ENCODE data around the gene ZNF263.

Gene ZNF263

GRCh38 chr16:3243882-3244281, 39.4 kb upstream of the ZNF263 start:
- in situ Hi-C loops (cut with MboI; ENCODE audit: low pct_unique_long_range_greater_than_20kb, low sequenced_read_pairs, unreplicated experiment), result no loop called here
- no peak for TF ChIP-seq CTCF (IDR thresholded peaks at IDR 0.05; ENCODE audit: extremely low read depth, insufficient read depth, missing control alignments)
- DNase-seq (ENCODE audit: low spot score), result no peak

GRCh38 chr16:3246002-3246401, 37.3 kb upstream of the ZNF263 start:
- in situ Hi-C loops (cut with MboI; ENCODE audit: low pct_unique_long_range_greater_than_20kb, low sequenced_read_pairs, unreplicated experiment), result no loop called here
- TF ChIP-seq CTCF (IDR thresholded peaks at IDR 0.05; ENCODE audit: extremely low read depth, insufficient read depth, missing control alignments), result no peak
- DNase-seq (ENCODE audit: low spot score), result no peak

GRCh38 chr16:3246876-3247275, 36.4 kb upstream of the ZNF263 start:
- in situ Hi-C loops (cut with MboI; ENCODE audit: low pct_unique_long_range_greater_than_20kb, low sequenced_read_pairs, unreplicated experiment), result no loop called here
- no peak for TF ChIP-seq CTCF (IDR thresholded peaks at IDR 0.05; ENCODE audit: extremely low read depth, insufficient read depth, missing control alignments)

GRCh38 chr16:3248596-3248995, 34.7 kb upstream of the ZNF263 start:
- TF ChIP-seq CTCF (IDR thresholded peaks at IDR 0.05; ENCODE audit: extremely low read depth, insufficient read depth, missing control alignments), result no peak
- in situ Hi-C loops (cut with MboI; ENCODE audit: low pct_unique_long_range_greater_than_20kb, low sequenced_read_pairs, unreplicated experiment), result no loop called here
- DNase-seq (ENCODE audit: low spot score), result no peak

More at GRCh38 chr16:3246876-3247275, 36.4 kb upstream of the ZNF263 start:
- DNase-seq (ENCODE audit: low spot score), result no peak

- in situ Hi-C loops (cut with MboI; ENCODE audit: low pct_unique_long_range_greater_than_20kb, low sequenced_read_pairs, unreplicated experiment), result no loop called here
- no peak for DNase-seq (ENCODE audit: low spot score)
- no peak for TF ChIP-seq CTCF (IDR thresholded peaks at IDR 0.05; ENCODE audit: extremely low read depth, insufficient read depth, missing control alignments)
These were observed 34.3 kb upstream of the ZNF263 start for GRCh38 chr16:3249020-3249419.

GRCh38 chr16:3249451-3249850, 33.8 kb upstream of the ZNF263 start:
- no peak for DNase-seq (ENCODE audit: low spot score)
- TF ChIP-seq CTCF (IDR thresholded peaks at IDR 0.05; ENCODE audit: extremely low read depth, insufficient read depth, missing control alignments), result no peak
- in situ Hi-C loops (cut with MboI; ENCODE audit: low pct_unique_long_range_greater_than_20kb, low sequenced_read_pairs, unreplicated experiment), result no loop called here

- no peak for DNase-seq (ENCODE audit: low spot score)
- in situ Hi-C loops (cut with MboI; ENCODE audit: low pct_unique_long_range_greater_than_20kb, low sequenced_read_pairs, unreplicated experiment), result no loop called here
- TF ChIP-seq CTCF (IDR thresholded peaks at IDR 0.05; ENCODE audit: extremely low read depth, insufficient read depth, missing control alignments), result no peak
These were observed 30.3 kb upstream of the ZNF263 start for GRCh38 chr16:3252967-3253366.

Data from GM13977 (cell line).